Stimulated activated CD8-positive, alpha-beta memory T cell treated with anti-CD3 and anti-CD28 coated beads, Interleukin-7, amount 100 ng/mL, for 24 hours (primary cell): ENCODE measurements around the gene DCAF17.
"Not testable (repeated sequence)": the region's sequence is repeated elsewhere in the genome, so short reads cannot be mapped to it uniquely, and the experiment has no call there.

Source experiments
- DNase-seq: peaks from one replicate; pipeline ENCODE4 v3.0.0-alpha.2; 2020; ENCODE audit warnings: low read depth

The DCAF17 gene

GRCh38 chr2:171411214-171411613 is 22.8 kb upstream of the DCAF17 start:
- no peak for DNase-seq

- no peak for DNase-seq
These were observed 22.1 kb upstream of the DCAF17 start for GRCh38 chr2:171411791-171412483.

- DNase-seq = no peak
These were observed 21.4 kb upstream of the DCAF17 start for GRCh38 chr2:171412571-171413175.

GRCh38 chr2:171414645-171415044 is 19.4 kb upstream of the DCAF17 start:
- DNase-seq = not testable (repeated sequence)

GRCh38 chr2:171416009-171416926 is 17.8 kb upstream of the DCAF17 start:
- peak; percentile 63 for DNase-seq

- no peak for DNase-seq
These were observed 14.7 kb upstream of the DCAF17 start for GRCh38 chr2:171419333-171419732.

- DNase-seq = no peak
These were observed 13.1 kb upstream of the DCAF17 start for GRCh38 chr2:171420728-171421563.

- not testable (repeated sequence) for DNase-seq
These were observed 11.1 kb upstream of the DCAF17 start for GRCh38 chr2:171422710-171423495.

GRCh38 chr2:171430516-171431410 is 3.3 kb upstream of the DCAF17 start:
- no peak for DNase-seq

- no peak for DNase-seq
These were observed 2.3 kb upstream of the DCAF17 start for GRCh38 chr2:171431677-171432167.

- DNase-seq = no peak
These were observed 1.6 kb upstream of the DCAF17 start for GRCh38 chr2:171432206-171432968.

GRCh38 chr2:171432969-171433762 is 860 bp upstream of the DCAF17 start:
- DNase-seq = peak; percentile 13

GRCh38 chr2:171433763-171434012 is 338 bp upstream of the DCAF17 start, which contains the start of gene METTL8:
METTL8 (minus strand) TSS chr2:171433990; CDS start chr2:171392185, 41,805 bp downstream.
- DNase-seq = no peak

- DNase-seq = no peak
These were observed 2.3 kb downstream of the DCAF17 start for GRCh38 chr2:171436307-171436706.

- no peak for DNase-seq
These were observed 7.4 kb downstream of the DCAF17 start for GRCh38 chr2:171441470-171441869.

GRCh38 chr2:171447675-171448074 is 13.6 kb downstream of the DCAF17 start:
- DNase-seq = no peak

- DNase-seq = no peak
These were observed 17.0 kb downstream of the DCAF17 start for GRCh38 chr2:171451074-171451473.

GRCh38 chr2:171452773-171453172 is 18.7 kb downstream of the DCAF17 start:
- no peak for DNase-seq
